Loucy (cell line): ENCODE data around the gene GAREM1.

Experiments
- CTCF ChIP-seq: fragments of 200-600 bp; sonication (generic); conservative IDR thresholded peaks from 2 replicates; pipeline ENCODE4 v1.5.1; 2014; ENCODE audit warnings: mild to moderate bottlenecking, antibody characterized with exemption, low read length
- EZH2phosphoT487 ChIP-seq: fragments of 200-600 bp; IDR thresholded peaks from 2 replicates; pipeline ENCODE4 v1.6.1; 2018; ENCODE audit warnings: antibody characterized with exemption, mild to moderate bottlenecking, moderate library complexity, borderline replicate concordance

GRCh38 chr18:32300914-32301313, 169.8 kb downstream of the GAREM1 start:
- TF ChIP-seq CTCF (no peak), EZH2phosphoT487 (no peak)
